ENCODE measurements around the gene SMS.

SMS gene

DNA sequence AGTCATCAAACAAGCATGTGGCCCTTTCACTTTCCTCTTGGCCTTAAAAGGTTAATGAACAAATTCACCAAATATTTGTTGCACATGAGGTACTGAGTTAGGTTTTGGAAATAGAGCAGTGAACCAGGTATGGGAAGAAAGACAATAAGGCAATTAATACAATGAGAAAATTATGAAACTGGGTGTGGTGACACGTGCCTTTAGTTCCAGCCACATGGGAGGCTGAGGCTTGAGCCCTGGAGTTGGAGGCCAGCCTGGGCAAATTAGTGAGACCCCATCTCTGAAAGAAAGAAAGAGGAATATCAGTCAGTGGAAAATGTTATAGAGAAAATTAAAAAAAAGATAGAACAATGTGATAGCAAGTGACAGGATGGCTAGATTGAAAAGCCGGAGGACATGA lies 99.7 kb downstream of the SMS start:
- no peak for DNase-seq (ENCODE audit: low spot score)

DNA sequence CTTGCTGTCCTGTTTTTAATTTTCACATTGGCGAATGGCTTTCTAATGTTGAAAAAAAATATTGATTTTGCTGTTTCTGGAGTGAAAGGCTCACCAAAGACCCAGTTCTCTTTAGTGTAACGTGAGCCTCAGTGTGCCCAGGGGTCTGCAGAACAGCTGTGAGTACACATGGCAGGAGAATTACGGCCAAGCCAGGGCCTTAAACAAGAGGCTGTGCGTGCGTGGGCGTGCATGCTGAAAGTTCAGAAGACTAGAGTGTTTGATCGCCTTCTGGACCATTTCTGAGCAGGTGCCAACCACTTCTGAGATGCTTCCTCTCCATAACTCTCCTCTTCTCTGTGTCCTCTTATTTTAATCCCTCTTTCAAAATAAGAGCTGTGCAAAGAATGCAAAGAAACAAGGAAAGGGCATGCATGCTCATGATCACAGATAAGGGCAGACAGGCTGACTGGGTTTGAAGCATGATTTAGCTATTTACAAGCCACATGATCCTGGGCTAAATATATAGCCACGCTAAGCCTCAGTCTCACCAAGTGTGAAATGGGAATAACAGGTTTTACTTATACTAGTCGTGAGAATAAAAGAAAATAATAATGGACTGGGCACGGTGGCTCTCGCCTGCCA lies 101.5 kb downstream of the SMS start:
- DNase-seq (ENCODE audit: low spot score) = no peak

- DNase-seq (ENCODE audit: low spot score) = no peak
These were observed 103.4 kb downstream of the SMS start for GRCh38 chrX:22043872-22044271.

Measured in left forelimb (tissue), 1 donor.